Measurements from ENCODE around the gene MN1. TPM values are rescaled to one million over a fixed set of nuclear protein-coding genes. Genes with fewer than 3 reads are reported as not detected.

MN1 gene
- total RNA-seq, 1 donor from 2014 or later = 0.07 TPM

DNA sequence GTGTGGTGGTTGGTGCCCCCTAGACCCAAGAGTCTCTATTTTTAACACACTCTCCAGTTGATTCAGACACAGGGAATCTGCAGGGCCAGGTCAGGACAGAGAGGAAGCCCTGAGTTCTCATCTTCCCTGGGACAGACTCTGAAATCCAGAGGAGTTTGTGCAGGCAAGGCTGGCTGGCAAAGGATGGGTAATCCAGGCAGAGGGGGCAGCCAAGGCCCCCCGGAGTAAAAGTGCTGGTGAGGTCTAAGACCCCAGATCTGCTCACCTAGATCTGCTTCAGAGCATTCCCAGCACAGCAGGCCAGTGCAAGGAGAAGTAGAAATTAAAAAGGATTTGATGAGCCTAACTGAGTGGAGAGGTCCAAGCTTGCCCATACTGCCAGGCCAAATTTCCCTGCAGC is 40.6 kb upstream of the MN1 start:
- TF ChIP-seq, protein P1, sequence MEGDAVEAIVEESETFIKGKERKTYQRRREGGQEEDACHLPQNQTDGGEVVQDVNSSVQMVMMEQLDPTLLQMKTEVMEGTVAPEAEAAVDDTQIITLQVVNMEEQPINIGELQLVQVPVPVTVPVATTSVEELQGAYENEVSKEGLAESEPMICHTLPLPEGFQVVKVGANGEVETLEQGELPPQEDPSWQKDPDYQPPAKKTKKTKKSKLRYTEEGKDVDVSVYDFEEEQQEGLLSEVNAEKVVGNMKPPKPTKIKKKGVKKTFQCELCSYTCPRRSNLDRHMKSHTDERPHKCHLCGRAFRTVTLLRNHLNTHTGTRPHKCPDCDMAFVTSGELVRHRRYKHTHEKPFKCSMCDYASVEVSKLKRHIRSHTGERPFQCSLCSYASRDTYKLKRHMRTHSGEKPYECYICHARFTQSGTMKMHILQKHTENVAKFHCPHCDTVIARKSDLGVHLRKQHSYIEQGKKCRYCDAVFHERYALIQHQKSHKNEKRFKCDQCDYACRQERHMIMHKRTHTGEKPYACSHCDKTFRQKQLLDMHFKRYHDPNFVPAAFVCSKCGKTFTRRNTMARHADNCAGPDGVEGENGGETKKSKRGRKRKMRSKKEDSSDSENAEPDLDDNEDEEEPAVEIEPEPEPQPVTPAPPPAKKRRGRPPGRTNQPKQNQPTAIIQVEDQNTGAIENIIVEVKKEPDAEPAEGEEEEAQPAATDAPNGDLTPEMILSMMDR (IDR thresholded peaks at IDR 0.05) = no peak
- DNase-seq = no peak
- intact Hi-C loops (cut with micrococcal nuclease) = no loop called here
- Mint-ChIP-seq H3K36me3 (ENCODE audit: low read depth) (peaks cover 30% of the 10 kb centered on the region), H3K27ac (no peak overlapping the region), H3K27me3 (no peaks in the 10 kb centered on the region), H3K4me1 (no peaks in the 10 kb centered on the region), H3K9me3 (peaks cover 6% of the 10 kb centered on the region), H3K4me3 (no peak overlapping the region)
- ATAC-seq (ENCODE audit: low read depth) = no peak
- ChIA-PET CTCF (no interaction called here), POLR2A (no interaction called here)

DNA sequence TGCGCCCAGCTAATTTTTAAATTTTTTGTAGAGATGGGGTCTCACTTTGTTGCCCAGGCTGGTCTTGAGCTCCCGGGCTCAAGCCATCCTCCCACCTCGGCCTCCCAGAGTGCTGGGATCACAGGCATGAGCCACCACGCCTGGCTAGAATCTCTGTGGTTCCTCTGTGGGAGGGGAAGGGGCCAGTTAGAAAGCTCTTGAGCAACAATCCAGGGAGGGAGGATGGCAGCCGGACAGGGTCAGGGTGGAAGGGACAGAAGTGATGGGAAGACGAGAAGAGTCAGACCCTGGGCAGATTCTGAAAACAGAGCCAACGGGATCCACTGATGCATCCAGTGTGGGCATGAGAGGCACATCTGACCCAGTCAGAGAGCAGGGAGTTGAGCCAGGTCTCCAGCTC is 38.9 kb upstream of the MN1 start:
- no peak overlapping the region for H3K4me3 Mint-ChIP-seq
- intact Hi-C loops (cut with micrococcal nuclease) = no loop called here
- POLR2A ChIA-PET = no interaction called here
- ATAC-seq (ENCODE audit: low read depth) (no peak), DNase-seq (no peak)
- H3K36me3 Mint-ChIP-seq (ENCODE audit: low read depth) = peaks cover 21% of the 10 kb centered on the region
- CTCF ChIA-PET = no interaction called here
- no peaks in the 10 kb centered on the region for H3K4me1 Mint-ChIP-seq
- no peaks in the 10 kb centered on the region for H3K27me3 Mint-ChIP-seq
- TF ChIP-seq, protein P1 (IDR thresholded peaks at IDR 0.05) = no peak
- H3K9me3 Mint-ChIP-seq = peaks cover 6% of the 10 kb centered on the region
- H3K27ac Mint-ChIP-seq = no peak overlapping the region

DNA sequence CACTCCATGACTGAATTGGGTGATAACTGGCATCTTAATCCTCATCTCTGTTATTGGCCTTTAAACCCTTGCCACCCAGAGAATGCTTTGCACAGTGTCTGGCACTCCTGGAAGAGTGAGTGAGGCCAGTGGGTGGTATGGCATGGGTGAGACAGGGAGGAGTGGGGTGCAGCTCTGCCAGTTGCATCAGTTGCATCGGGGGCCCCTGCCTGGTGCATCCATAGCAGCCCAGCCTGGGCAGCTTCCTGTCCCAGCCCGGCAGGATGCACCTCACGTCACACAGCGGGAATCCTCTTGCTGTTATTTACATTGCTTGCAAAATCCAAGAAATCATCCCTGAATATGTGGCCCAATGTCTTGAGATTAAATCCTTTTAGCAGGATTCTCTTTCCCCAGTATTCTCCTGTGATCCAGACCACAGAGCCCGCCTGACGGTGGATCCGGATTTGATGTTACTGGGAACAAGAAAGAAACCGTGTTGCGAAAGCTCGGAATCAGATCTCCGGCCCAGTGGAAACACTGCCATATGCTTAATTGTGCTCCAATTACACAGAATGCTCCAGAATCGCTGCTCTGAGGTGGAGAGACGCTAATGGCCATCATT is 37.6 kb upstream of the MN1 start:
- POLR2A ChIA-PET = interaction anchor here (0.6 kb wide), 1 partner anchor 1166 kb away, joined by 3 read pairs; no protein-coding TSS in a partner anchor

DNA sequence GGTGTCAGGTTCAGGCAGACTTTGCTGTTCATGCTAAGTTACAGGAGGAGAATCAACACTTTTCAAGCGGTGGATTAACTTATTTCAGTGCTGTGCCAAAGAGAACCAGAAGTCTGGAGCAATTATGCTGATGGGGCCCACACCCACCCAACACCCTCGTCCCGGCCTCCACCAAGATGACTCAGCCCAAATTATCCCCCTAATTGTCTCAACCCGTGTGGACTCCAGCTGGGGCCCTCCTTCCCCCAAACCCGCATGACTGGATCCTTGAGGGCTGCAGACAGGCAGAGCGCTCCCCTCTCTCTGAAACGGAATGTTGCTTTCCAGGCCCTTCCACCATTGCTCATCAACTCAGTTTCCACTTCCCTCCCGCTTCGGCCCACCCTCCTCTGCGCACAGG is 34.6 kb upstream of the MN1 start:
- Mint-ChIP-seq H3K27ac (no peak overlapping the region), H3K36me3 (ENCODE audit: low read depth) (peaks cover 7% of the 10 kb centered on the region), H3K4me1 (no peaks in the 10 kb centered on the region), H3K27me3 (no peaks in the 10 kb centered on the region), H3K9me3 (peaks cover 6% of the 10 kb centered on the region), H3K4me3 (no peak overlapping the region)
- ChIA-PET POLR2A (no interaction called here), CTCF (no interaction called here)
- ATAC-seq (ENCODE audit: low read depth) = no peak
- intact Hi-C loops (cut with micrococcal nuclease) = no loop called here
- DNase-seq = no peak
- TF ChIP-seq, protein P1 (IDR thresholded peaks at IDR 0.05) = no peak

More for the DNA sequence above, 37.6 kb upstream of the MN1 start:
- Mint-ChIP-seq H3K27ac (no peak overlapping the region), H3K9me3 (peaks cover 6% of the 10 kb centered on the region), H3K36me3 (ENCODE audit: low read depth) (peaks cover 21% of the 10 kb centered on the region), H3K4me1 (no peaks in the 10 kb centered on the region), H3K4me3 (no peak overlapping the region), H3K27me3 (no peaks in the 10 kb centered on the region)
- intact Hi-C loops (cut with micrococcal nuclease) = no loop called here
- ATAC-seq (ENCODE audit: low read depth) (no peak), DNase-seq (no peak)
- TF ChIP-seq, protein P1 (IDR thresholded peaks at IDR 0.05) = no peak
- CTCF ChIA-PET = no interaction called here

DNA sequence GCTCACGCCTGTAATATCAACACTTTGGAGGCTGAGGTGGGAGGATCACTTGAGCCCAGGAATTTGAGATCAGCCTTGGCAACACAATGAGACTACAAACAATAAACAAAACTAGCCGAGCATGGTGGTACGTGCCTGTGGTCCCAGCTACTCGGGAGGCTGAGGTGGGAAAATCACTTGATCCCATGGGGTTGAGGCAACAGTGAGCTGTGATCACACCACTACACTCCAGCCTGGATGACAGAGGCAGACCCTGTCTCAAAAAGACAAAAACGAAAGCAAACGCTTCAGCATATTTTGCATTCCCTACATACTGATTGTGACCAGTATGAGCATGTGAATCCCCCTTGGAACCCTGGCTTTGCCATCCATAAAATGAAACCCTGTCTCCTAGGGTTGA is 33.9 kb upstream of the MN1 start:
- peaks cover 6% of the 10 kb centered on the region for H3K9me3 Mint-ChIP-seq
- no peaks in the 10 kb centered on the region for H3K27me3 Mint-ChIP-seq
- no peak for DNase-seq
- ChIA-PET POLR2A (no interaction called here), CTCF (no interaction called here)
- H3K4me1 Mint-ChIP-seq = no peaks in the 10 kb centered on the region
- no peak overlapping the region for H3K27ac Mint-ChIP-seq
- no peak for ATAC-seq (ENCODE audit: low read depth)
- intact Hi-C loops (cut with micrococcal nuclease) = no loop called here
- TF ChIP-seq, protein P1 (IDR thresholded peaks at IDR 0.05) = no peak
- no peak overlapping the region for H3K4me3 Mint-ChIP-seq
- peaks cover 3% of the 10 kb centered on the region for H3K36me3 Mint-ChIP-seq (ENCODE audit: low read depth)

Data from activated B cell treated with CpG ODN at 0.5 μM for 24 hours (primary cell).